Loucy (cell line): ENCODE measurements around the gene HSD17B14.

ENCODE experiments used
- CTCF ChIP-seq: fragments of 200-600 bp; sonication (generic); conservative IDR thresholded peaks from 2 replicates; pipeline ENCODE4 v1.5.1; 2014; ENCODE audit warnings: mild to moderate bottlenecking, antibody characterized with exemption, low read length
- EZH2phosphoT487 ChIP-seq: fragments of 200-600 bp; IDR thresholded peaks from 2 replicates; pipeline ENCODE4 v1.6.1; 2018; ENCODE audit warnings: antibody characterized with exemption, mild to moderate bottlenecking, moderate library complexity, borderline replicate concordance

- TF ChIP-seq CTCF (no peak), EZH2phosphoT487 (no peak)
Observed at GRCh38 chr19:48777720-48778119, 58.6 kb downstream of the HSD17B14 start.
